Right atrium auricular region (tissue), 2 donors: Measurements from ENCODE around the gene KIF14. TPM values are rescaled to one million over a fixed set of nuclear protein-coding genes. Genes with fewer than 3 reads are reported as not detected.
"Not testable (repeated sequence)": the region's sequence is repeated elsewhere in the genome, so short reads cannot be mapped to it uniquely, and the experiment has no call there.

Experiments used
- DNase-seq: peaks from one replicate; pipeline ENCODE4 v3.0.0-alpha.2; 2019; ENCODE audit warnings: low spot score
- H3K27ac ChIP-seq, 2 donors: fragments of 200-600 bp; sonication (generic); 1 replicate in 1 of 2; 2 replicates in 1 of 2; pipeline ENCODE4 v1.5.1; 2016 to 2019
- H3K27me3 ChIP-seq, 2 donors: fragments of 200-600 bp; sonication (generic); one replicate each; pipeline versions ENCODE4 v1.5.1 to v1.6.0; 2017 to 2019
- H3K36me3 ChIP-seq: fragments of 200-600 bp; sonication (generic); one replicate; pipeline ENCODE4 v1.5.1; 2016
- H3K4me1 ChIP-seq, 2 donors: fragments of 200-600 bp; sonication (generic); one replicate each; pipeline versions ENCODE4 v1.5.1 to v1.6.0; 2017 to 2019
- H3K4me3 ChIP-seq, 2 donors: fragments of 200-600 bp; sonication (generic); 1 replicate in 1 of 2; 2 replicates in 1 of 2; pipeline ENCODE4 v1.5.1; 2017 to 2019; ENCODE audit warnings: mild to moderate bottlenecking in 1 of 2, moderate library complexity in 1 of 2
- H3K9me3 ChIP-seq, 2 donors: fragments of 200-600 bp; sonication (generic); one replicate each; pipeline ENCODE4 v1.5.1; 2019
- CTCF ChIP-seq, 2 donors: fragments of 200-600 bp; sonication (generic); IDR thresholded peaks; one replicate each; pipeline ENCODE4 v1.5.1; 2019; ENCODE audit warnings: antibody characterized with exemption in 2 of 2
- total RNA-seq, 2 donors: library from RNA; depleted of rRNA; stranded (reverse); fragments of >200 nt; gene quantifications; one replicate each; pipeline ENCODE4 v1.1.0, GENCODE V29; 2016

Gene KIF14
- total RNA-seq, 2 donors from 2014 or later: 0.41 TPM; not detected in 1

- DNase-seq: no peak
- peak; percentile 7 to 66 for TF ChIP-seq CTCF (IDR thresholded peaks at IDR 0.05)
- no peak overlapping the region for H3K4me3 ChIP-seq
Measured at GRCh38 chr1:200558866-200559459, 61.6 kb downstream of the KIF14 start.

GRCh38 chr1:200556002-200556401, 64.5 kb downstream of the KIF14 start:
- TF ChIP-seq CTCF (IDR thresholded peaks at IDR 0.05): no peak
- no peaks in the 10 kb centered on the region for H3K9me3 ChIP-seq
- no peak for DNase-seq
- H3K4me1 ChIP-seq: no peaks in the 10 kb centered on the region
- no peaks in the 10 kb centered on the region for H3K27me3 ChIP-seq
- H3K36me3 ChIP-seq: no peaks in the 10 kb centered on the region
- H3K27ac ChIP-seq: no peak overlapping the region
- H3K4me3 ChIP-seq: no peak overlapping the region

More at GRCh38 chr1:200558866-200559459, 61.6 kb downstream of the KIF14 start:
- Histone ChIP-seq H3K27me3 (no peaks in the 10 kb centered on the region), H3K4me1 (no peaks in the 10 kb centered on the region), H3K27ac (no peak overlapping the region), H3K36me3 (no peaks in the 10 kb centered on the region), H3K9me3 (no peaks in the 10 kb centered on the region)

- not testable (repeated sequence) for H3K9me3 ChIP-seq, H3K4me3 ChIP-seq, H3K36me3 ChIP-seq, H3K4me1 ChIP-seq, H3K27me3 ChIP-seq, H3K27ac ChIP-seq, DNase-seq
Measured at GRCh38 chr1:200552737-200553136, 67.8 kb downstream of the KIF14 start.

DNA sequence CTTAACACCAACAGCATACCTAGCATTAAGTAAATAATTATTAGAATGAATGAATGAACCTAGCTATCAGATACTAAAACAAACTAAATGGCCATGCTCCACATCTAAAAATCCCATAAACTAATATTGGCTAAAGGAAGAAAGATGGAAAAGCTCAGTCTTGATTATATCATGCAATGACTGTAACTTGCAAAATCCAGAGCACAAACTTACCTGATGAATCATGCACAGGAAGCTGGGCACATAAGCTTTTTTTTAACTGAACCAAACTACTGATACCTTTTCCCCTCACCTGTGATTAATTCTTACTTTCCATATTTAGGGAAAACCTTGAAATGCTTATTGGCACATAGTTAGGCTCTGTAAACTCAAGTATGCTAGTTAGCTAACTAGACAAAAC, 70.2 kb downstream of the KIF14 start:
- no peak for TF ChIP-seq CTCF (IDR thresholded peaks at IDR 0.05)
- Histone ChIP-seq H3K9me3 (no peaks in the 10 kb centered on the region), H3K4me3 (no peak overlapping the region), H3K27me3 (no peaks in the 10 kb centered on the region), H3K4me1 (no peaks in the 10 kb centered on the region), H3K27ac (no peak overlapping the region), H3K36me3 (no peaks in the 10 kb centered on the region)
- DNase-seq: no peak

GRCh38 chr1:200547386-200547785, 73.2 kb downstream of the KIF14 start:
- no peak overlapping the region for H3K27ac ChIP-seq
- H3K4me3 ChIP-seq: no peak overlapping the region
- TF ChIP-seq CTCF (IDR thresholded peaks at IDR 0.05): no peak
- no peak for DNase-seq
- H3K9me3 ChIP-seq: no peaks in the 10 kb centered on the region
- H3K36me3 ChIP-seq: no peaks in the 10 kb centered on the region
- no peaks in the 10 kb centered on the region for H3K4me1 ChIP-seq
- no peaks in the 10 kb centered on the region for H3K27me3 ChIP-seq

DNA sequence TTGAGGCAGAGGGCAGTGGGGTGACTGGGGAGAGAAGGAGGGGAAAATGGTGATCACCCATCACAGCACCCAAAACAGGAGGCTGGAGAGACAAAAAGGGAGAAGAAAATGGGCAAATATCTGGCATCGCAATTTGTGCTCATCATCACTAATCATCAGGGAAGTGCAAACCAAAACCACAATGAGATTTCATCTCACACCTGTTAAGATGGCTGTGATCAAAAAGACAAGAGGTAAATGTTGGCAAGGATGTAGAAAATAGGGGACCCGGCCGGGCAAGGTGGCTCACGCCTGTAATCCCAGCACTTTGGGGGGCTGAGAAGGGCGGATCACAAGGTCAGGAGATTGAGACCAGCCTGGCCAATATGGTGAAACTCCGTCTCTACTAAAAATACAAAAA, 74.0 kb downstream of the KIF14 start:
- Histone ChIP-seq H3K4me3 (no peak overlapping the region), H3K27me3 (no peaks in the 10 kb centered on the region), H3K27ac (no peak overlapping the region), H3K4me1 (no peaks in the 10 kb centered on the region), H3K9me3 (no peaks in the 10 kb centered on the region), H3K36me3 (no peaks in the 10 kb centered on the region)
- TF ChIP-seq CTCF (IDR thresholded peaks at IDR 0.05): no peak
- no peak for DNase-seq
